Caco-2 (cell line): ENCODE measurements around the gene ADGRG3. TPM values are rescaled to one million over a fixed set of nuclear protein-coding genes. Genes with fewer than 3 reads are reported as not detected.

Experiments used
- BruUV-seq: library from RNA; stranded (reverse); fragments of 400-500 nt; replicated peaks from 2 replicates; lab custom pipeline; 2021; lab: Mats Ljungman, UMichigan
- CTCF ChIA-PET: fragments of 300-600 bp; sonication (Branson Sonifier 250); formaldehyde crosslinking; loops from one replicate; lab custom pipeline; 2022; ENCODE audit warnings: antibody characterized with exemption; lab: Charles Lee
- POLR2A ChIA-PET: fragments of 300-600 bp; sonication (Branson Sonifier 250); formaldehyde crosslinking; loops from one replicate; lab custom pipeline; 2022; ENCODE audit warnings: antibody characterized with exemption; lab: Charles Lee
- DNase-seq, 2 experiments: peaks; one replicate each; pipeline versions ENCODE4 v3.0.0 to v3.0.0-alpha.2; 2020 to 2022
- H3K27me3 ChIP-seq: replicated peaks from 2 replicates; pipeline ENCODE4 v1.6.0; 2011; ENCODE audit warnings: low read length; ENCODE audit not compliant: control insufficient read depth, insufficient read depth
- H3K36me3 ChIP-seq: 2 replicates; pipeline ENCODE4 v1.5.1; 2011; ENCODE audit warnings: low read length; ENCODE audit not compliant: control insufficient read depth, insufficient read depth
- H3K4me1 ChIP-seq: fragments of 250-450 bp; sonication (Bioruptor Pico); 2 replicates; pipeline ENCODE4 v1.5.1; 2020; ENCODE audit warnings: mild to moderate bottlenecking
- H3K4me3 ChIP-seq: 2 replicates; pipeline ENCODE4 v1.5.1; 2011; ENCODE audit warnings: low read depth, mild to moderate bottlenecking, control low read depth, low read length
- H3K9me3 ChIP-seq: fragments of 250-450 bp; sonication (Bioruptor Pico); 2 replicates; pipeline ENCODE4 v1.5.1; 2020; ENCODE audit warnings: mild to moderate bottlenecking, moderate library complexity
- H3K27ac Mint-ChIP-seq: one replicate; pipeline ENCODE4 v1.8.0; 2022; ENCODE audit warnings: mixed read lengths; ENCODE audit not compliant: unreplicated experiment
- H3K27me3 Mint-ChIP-seq: one replicate; pipeline ENCODE4 v1.8.0; 2022; ENCODE audit warnings: mixed read lengths; ENCODE audit not compliant: insufficient read depth, unreplicated experiment
- H3K36me3 Mint-ChIP-seq: one replicate; pipeline ENCODE4 v1.8.0; 2022; ENCODE audit warnings: mild to moderate bottlenecking, mixed read lengths; ENCODE audit not compliant: insufficient read depth, unreplicated experiment
- H3K4me1 Mint-ChIP-seq: one replicate; pipeline ENCODE4 v1.8.0; 2022; ENCODE audit warnings: low read depth, mixed read lengths; ENCODE audit not compliant: unreplicated experiment
- H3K4me3 Mint-ChIP-seq: one replicate; pipeline ENCODE4 v1.8.0; 2022; ENCODE audit warnings: mild to moderate bottlenecking, moderate library complexity, mixed read lengths; ENCODE audit not compliant: unreplicated experiment
- H3K9me3 Mint-ChIP-seq: one replicate; pipeline ENCODE4 v1.8.0; 2022; ENCODE audit warnings: mixed read lengths; ENCODE audit not compliant: unreplicated experiment
- CTCF ChIP-seq, 2 experiments: fragments of 200-600 bp in 1 of 2; IDR thresholded peaks; 1 replicate in 1 of 2; 2 replicates in 1 of 2; pipeline versions ENCODE4 v1.5.1 to v1.8.0; 2011 to 2022; ENCODE audit warnings: antibody characterized with exemption in 1 of 2, control low read depth in 1 of 2, inconsistent platforms in 1 of 2, low read depth in 1 of 2, low read length in 1 of 2, mild to moderate bottlenecking in 1 of 2, moderate library complexity in 1 of 2; ENCODE audit not compliant: insufficient read depth in 1 of 2, severe bottlenecking in 1 of 2, unreplicated experiment in 1 of 2
- intact Hi-C: fragments of 100-400 bp; cut with micrococcal nuclease; formaldehyde crosslinking; loops from one replicate; pipeline ENCODE4 v1.10.0; 2022; ENCODE audit not compliant: unreplicated experiment
- total RNA-seq: library from RNA; stranded (reverse); gene quantifications from 2 replicates; pipeline ENCODE4 v1.2.3, GENCODE V29; 2022

The ADGRG3 gene
- total RNA-seq, 1 experiment from 2014 or later = 0.25 TPM

GRCh38 chr16:57689762-57690558, 21.9 kb downstream of the ADGRG3 start:
- H3K9me3 Mint-ChIP-seq = no peaks in the 10 kb centered on the region

GRCh38 chr16:57690782-57691471, 22.8 kb downstream of the ADGRG3 start:
- ChIA-PET CTCF (no interaction called here), POLR2A (interaction anchor here (1.2 kb wide), 1 partner anchor 13 kb away, joined by 3 read pairs; no protein-coding TSS in a partner anchor)
- no peaks in the 10 kb centered on the region; the same call in 1 of the 2 replicates for H3K9me3 ChIP-seq
- H3K4me3 ChIP-seq = no peak overlapping the region
- BruUV-seq = no TSS peak
- no peak overlapping the region for H3K4me3 Mint-ChIP-seq
- H3K36me3 Mint-ChIP-seq = no peaks in the 10 kb centered on the region
- H3K36me3 ChIP-seq = no peaks in the 10 kb centered on the region
- no peak for TF ChIP-seq CTCF (IDR thresholded peaks at IDR 0.05; ENCODE audit: insufficient read depth in 1 of 2, low read depth in 1 of 2, low read length in 1 of 2, severe bottlenecking in 1 of 2, unreplicated experiment in 1 of 2)
- DNase-seq = peak in 1 of 2 experiments; percentile 6
- peaks cover 19% of the 10 kb centered on the region for H3K4me1 Mint-ChIP-seq
- no peaks in the 10 kb centered on the region for H3K27me3 Mint-ChIP-seq
- no peaks in the 10 kb centered on the region for H3K9me3 Mint-ChIP-seq
- intact Hi-C loops = no loop called here
- no peaks in the 10 kb centered on the region for H3K27me3 ChIP-seq
- H3K27ac Mint-ChIP-seq = no peak overlapping the region
- peaks cover 5% of the 10 kb centered on the region for H3K4me1 ChIP-seq

More at GRCh38 chr16:57689762-57690558, 21.9 kb downstream of the ADGRG3 start:
- POLR2A ChIA-PET = interaction anchor here (1.2 kb wide), 1 partner anchor 14 kb away, joined by 3 read pairs; no protein-coding TSS in a partner anchor
- no peak overlapping the region for H3K4me3 ChIP-seq
- H3K4me1 ChIP-seq = peaks cover 5% of the 10 kb centered on the region
- no peak for TF ChIP-seq CTCF (IDR thresholded peaks at IDR 0.05; ENCODE audit: insufficient read depth in 1 of 2, low read depth in 1 of 2, low read length in 1 of 2, severe bottlenecking in 1 of 2, unreplicated experiment in 1 of 2)
- peaks cover 19% of the 10 kb centered on the region for H3K4me1 Mint-ChIP-seq
- H3K27ac Mint-ChIP-seq = no peak overlapping the region
- no peaks in the 10 kb centered on the region for H3K27me3 ChIP-seq
- no peaks in the 10 kb centered on the region for H3K36me3 ChIP-seq
- no peak overlapping the region for H3K4me3 Mint-ChIP-seq
- intact Hi-C loops = no loop called here
- CTCF ChIA-PET = interaction anchor here (0.6 kb wide), 1 partner anchor 99 kb away, joined by 3 read pairs; no protein-coding TSS in a partner anchor
- H3K36me3 Mint-ChIP-seq = no peaks in the 10 kb centered on the region
- H3K27me3 Mint-ChIP-seq = no peaks in the 10 kb centered on the region
- peak in 1 of 2 experiments; percentile 46 for DNase-seq
- no peaks in the 10 kb centered on the region; the same call in 1 of the 2 replicates for H3K9me3 ChIP-seq
- BruUV-seq = no TSS peak

GRCh38 chr16:57692636-57693035, 24.5 kb downstream of the ADGRG3 start:
- H3K4me3 Mint-ChIP-seq = no peak overlapping the region
- intact Hi-C loops = no loop called here
- Histone ChIP-seq H3K4me1 (peaks cover 9% of the 10 kb centered on the region), H3K27me3 (no peaks in the 10 kb centered on the region), H3K9me3 (no peaks in the 10 kb centered on the region; the same call in 1 of the 2 replicates), H3K36me3 (no peaks in the 10 kb centered on the region), H3K4me3 (no peak overlapping the region)
- no peaks in the 10 kb centered on the region for H3K36me3 Mint-ChIP-seq
- no peak for TF ChIP-seq CTCF (IDR thresholded peaks at IDR 0.05; ENCODE audit: insufficient read depth in 1 of 2, low read depth in 1 of 2, low read length in 1 of 2, severe bottlenecking in 1 of 2, unreplicated experiment in 1 of 2)
- BruUV-seq = no TSS peak
- H3K27ac Mint-ChIP-seq = no peak overlapping the region
- CTCF ChIA-PET = no interaction called here
- no peak for DNase-seq
- H3K27me3 Mint-ChIP-seq = no peaks in the 10 kb centered on the region
- H3K9me3 Mint-ChIP-seq = no peaks in the 10 kb centered on the region
- POLR2A ChIA-PET = no interaction called here
- peaks cover 19% of the 10 kb centered on the region for H3K4me1 Mint-ChIP-seq
